Small intestine (tissue), 7 donors: ENCODE results near the gene P4HA2. TPM values are rescaled to one million over a fixed set of nuclear protein-coding genes. Genes with fewer than 3 reads are reported as not detected.

ENCODE experiments used
- DNase-seq, 2 donors: peaks; one replicate each; pipeline versions ENCODE4 v3.0.0 to v3.0.0-alpha.2; 2013
- FAIRE-seq: peaks from 2 replicates; lab custom pipeline; 2012; peaks lifted over from hg19 to GRCh38; lab: Jason Lieb, UNC
- H3K27ac ChIP-seq, 3 donors: one replicate each; pipeline ENCODE4 v1.5.1; 2013; ENCODE audit warnings: low read length in 2 of 3, mild to moderate bottlenecking in 2 of 3, control low read depth in 1 of 3, inconsistent platforms in 1 of 3, low read depth in 1 of 3, moderate library complexity in 1 of 3
- H3K27me3 ChIP-seq, 3 donors: one replicate each; pipeline ENCODE4 v1.6.1; 2013; ENCODE audit warnings: low read length in 3 of 3, inconsistent platforms in 1 of 3; ENCODE audit not compliant: control insufficient read depth in 3 of 3, insufficient read depth in 3 of 3
- H3K36me3 ChIP-seq, 3 donors: one replicate each; pipeline ENCODE4 v1.6.1; 2013; ENCODE audit warnings: low read length in 3 of 3, inconsistent platforms in 1 of 3, low read depth in 1 of 3, mild to moderate bottlenecking in 1 of 3, moderate library complexity in 1 of 3; ENCODE audit not compliant: control insufficient read depth in 3 of 3, insufficient read depth in 2 of 3
- H3K4me1 ChIP-seq, 3 donors: one replicate each; pipeline ENCODE4 v1.6.1; 2013; ENCODE audit warnings: low read length in 2 of 3, inconsistent platforms in 1 of 3, low read depth in 1 of 3, mild to moderate bottlenecking in 1 of 3, moderate library complexity in 1 of 3; ENCODE audit not compliant: control insufficient read depth in 3 of 3, insufficient read depth in 2 of 3
- H3K4me3 ChIP-seq, 3 donors: one replicate each; pipeline ENCODE4 v1.5.1; 2013; ENCODE audit warnings: low read length in 3 of 3, control low read depth in 1 of 3, inconsistent platforms in 1 of 3, low read depth in 1 of 3, mild to moderate bottlenecking in 1 of 3, moderate library complexity in 1 of 3
- H3K9me3 ChIP-seq, 2 donors: one replicate each; pipeline ENCODE4 v1.6.1; 2013; ENCODE audit warnings: low read depth in 1 of 2, low read length in 1 of 2; ENCODE audit not compliant: control insufficient read depth in 2 of 2, insufficient read depth in 1 of 2
- WGBS, 3 donors: extraction: QIAGEN DNeasy Blood & Tissue Kit; methylation state at CpG; one replicate each; pipeline ENCODE4 v1.1.7; 2013; 5-methylcytosine and 5-hydroxymethylcytosine counted together
- polyA plus RNA-seq, 4 donors: library from polyadenylated mRNA; stranded (reverse) in 3 of 4; unstranded in 1 of 4; fragments of 200-250 nt in 3 of 4; fragments of 120-200 nt in 1 of 4; gene quantifications; one replicate each; pipeline versions ENCODE4 v1.2.1 to v1.2.3, GENCODE V29; 2013
- donor health status: healthy with polysubstance abuse.
- donor health status: control.
- donor health status: control.
- donor health status: Bipolar disorder and iron deficiency.
- donor health status: healthy.

The P4HA2 gene
- polyA plus RNA-seq, 4 donors, result 15.7 to 34.3 (median 22.0) TPM

- H3K36me3 ChIP-seq, result no peaks in the 10 kb centered on the region
- peaks cover 0 to 3% of the 10 kb centered on the region in 2 donors for H3K9me3 ChIP-seq
- H3K4me1 ChIP-seq, result no peaks in the 10 kb centered on the region
- 79 to 91% (median 91%) methylated on average over 13 of the region's 13 CpGs for WGBS, 3 donors
- no peak for DNase-seq
- FAIRE-seq, result no peak
- no peaks in the 10 kb centered on the region for H3K27me3 ChIP-seq
- H3K4me3 ChIP-seq, result no peak overlapping the region
- no peak overlapping the region for H3K27ac ChIP-seq
These were observed 45.2 kb downstream of the P4HA2 start for GRCh38 chr5:132182359-132183040.

- Histone ChIP-seq H3K27ac (no peak overlapping the region), H3K27me3 (no peaks in the 10 kb centered on the region), H3K9me3 (peaks cover 0 to 3% of the 10 kb centered on the region in 2 donors), H3K4me1 (no peaks in the 10 kb centered on the region), H3K36me3 (no peaks in the 10 kb centered on the region), H3K4me3 (no peak overlapping the region)
- FAIRE-seq (no peak), DNase-seq (peak in 1 of 2 donors; percentile 19)
- 52 to 69% (median 68%) methylated on average over 19 to 20 of the region's 20 CpGs for WGBS, 3 donors
These were observed 46.5 kb downstream of the P4HA2 start for GRCh38 chr5:132181011-132181629.

GRCh38 chr5:132180134-132180745 lies 47.4 kb downstream of the P4HA2 start:
- Histone ChIP-seq H3K27ac (no peak overlapping the region), H3K27me3 (no peaks in the 10 kb centered on the region), H3K4me3 (no peak overlapping the region), H3K4me1 (no peaks in the 10 kb centered on the region), H3K36me3 (no peaks in the 10 kb centered on the region), H3K9me3 (peaks cover 0 to 3% of the 10 kb centered on the region in 2 donors)
- no peak for FAIRE-seq
- DNase-seq, result peak; percentile 52 to 56
- 17 to 26% (median 18%) methylated on average over 8 of the region's 8 CpGs for WGBS, 3 donors

GRCh38 chr5:132179405-132179804 lies 48.2 kb downstream of the P4HA2 start:
- FAIRE-seq (no peak), DNase-seq (no peak)
- Histone ChIP-seq H3K36me3 (no peaks in the 10 kb centered on the region), H3K27me3 (no peaks in the 10 kb centered on the region), H3K4me3 (no peak overlapping the region), H3K4me1 (no peaks in the 10 kb centered on the region), H3K27ac (no peak overlapping the region), H3K9me3 (peaks cover 0 to 3% of the 10 kb centered on the region in 2 donors)
- 39 to 42% (median 41%) methylated on average over 3 of the region's 3 CpGs for WGBS, 3 donors

- Histone ChIP-seq H3K4me3 (no peak overlapping the region), H3K36me3 (no peaks in the 10 kb centered on the region), H3K4me1 (no peaks in the 10 kb centered on the region), H3K27ac (no peak overlapping the region), H3K27me3 (no peaks in the 10 kb centered on the region), H3K9me3 (no peaks in the 10 kb centered on the region)
- 89 to 92% (median 91%) methylated on average over 6 of the region's 6 CpGs for WGBS, 3 donors
- FAIRE-seq (no peak), DNase-seq (no peak)
These were observed 49.9 kb downstream of the P4HA2 start for GRCh38 chr5:132177691-132178149.

GRCh38 chr5:132176987-132177386 lies 50.7 kb downstream of the P4HA2 start:
- Histone ChIP-seq H3K27me3 (no peaks in the 10 kb centered on the region), H3K9me3 (no peaks in the 10 kb centered on the region), H3K4me3 (no peak overlapping the region), H3K27ac (no peak overlapping the region), H3K4me1 (no peaks in the 10 kb centered on the region), H3K36me3 (no peaks in the 10 kb centered on the region)
- DNase-seq (no peak), FAIRE-seq (no peak)
- 45 to 48% (median 46%) methylated on average over 3 of the region's 3 CpGs for WGBS, 3 donors

GRCh38 chr5:132176521-132176945 lies 51.1 kb downstream of the P4HA2 start:
- no peaks in the 10 kb centered on the region for H3K4me1 ChIP-seq
- no peak overlapping the region for H3K4me3 ChIP-seq
- H3K27me3 ChIP-seq, result no peaks in the 10 kb centered on the region
- WGBS, 3 donors, result 81 to 83% (median 82%) methylated on average over 6 of the region's 6 CpGs
- no peaks in the 10 kb centered on the region for H3K36me3 ChIP-seq
- DNase-seq, result no peak
- no peaks in the 10 kb centered on the region for H3K9me3 ChIP-seq
- H3K27ac ChIP-seq, result no peak overlapping the region
- no peak for FAIRE-seq

- Histone ChIP-seq H3K4me1 (no peaks in the 10 kb centered on the region), H3K4me3 (no peak overlapping the region), H3K27me3 (no peaks in the 10 kb centered on the region), H3K36me3 (no peaks in the 10 kb centered on the region), H3K27ac (no peak overlapping the region), H3K9me3 (no peaks in the 10 kb centered on the region)
- FAIRE-seq (no peak), DNase-seq (no peak)
- WGBS, 3 donors, result 39 to 57% (median 56%) methylated on average over 1 of the region's 1 CpG
These were observed 64.7 kb downstream of the P4HA2 start for GRCh38 chr5:132162945-132163344.
